Gastroesophageal sphincter (tissue), 4 donors: ENCODE results near the gene TK2. TPM values are rescaled to one million over a fixed set of nuclear protein-coding genes. Genes with fewer than 3 reads are reported as not detected.

Experiments
- ATAC-seq: fragments of 150-250 bp; one replicate; pipeline ENCODE4 v1.9.1; 2016; ENCODE audit warnings: mild to moderate bottlenecking, moderate library complexity
- H3K27ac ChIP-seq, 4 donors: fragments of 200-600 bp; sonication (generic) in 3 of 4; 1 replicate in 3 of 4; 2 replicates in 1 of 4; pipeline ENCODE4 v1.5.1; 2016 to 2019
- H3K27me3 ChIP-seq: fragments of 200-600 bp; sonication (generic); one replicate; pipeline ENCODE4 v1.5.1; 2019
- H3K36me3 ChIP-seq, 2 donors: fragments of 200-600 bp; sonication (generic); one replicate each; pipeline ENCODE4 v1.5.1; 2019; ENCODE audit warnings: control low read depth in 1 of 2
- H3K4me1 ChIP-seq, 3 donors: fragments of 200-600 bp; sonication (generic); 1 replicate in 2 of 3; 2 replicates in 1 of 3; pipeline ENCODE4 v1.5.1; 2016 to 2019; ENCODE audit warnings: control low read depth in 2 of 3
- H3K4me3 ChIP-seq, 2 donors: fragments of 200-600 bp; sonication (generic); one replicate each; pipeline ENCODE4 v1.5.1; 2019; ENCODE audit warnings: mild to moderate bottlenecking in 1 of 2, moderate library complexity in 1 of 2
- H3K9me3 ChIP-seq, 3 donors: fragments of 200-600 bp; sonication (generic); one replicate each; pipeline ENCODE4 v1.5.1; 2017 to 2019; ENCODE audit warnings: control low read depth in 2 of 3
- CTCF ChIP-seq, 4 experiments: fragments of 200-600 bp in 2 of 4; fragments of 450-650 bp in 2 of 4; sonication (generic) in 1 of 4; IDR thresholded peaks; one replicate each; pipeline ENCODE4 v1.5.1; 2017 to 2019; ENCODE audit warnings: antibody characterized with exemption in 4 of 4, mild to moderate bottlenecking in 2 of 4, moderate library complexity in 2 of 4
- EP300 ChIP-seq: sonication (generic); formaldehyde crosslinking; IDR thresholded peaks from one replicate; pipeline ENCODE4 v1.6.1; 2017; ENCODE audit warnings: antibody characterized with exemption, mild to moderate bottlenecking
- POLR2A ChIP-seq, 2 donors: fragments of 450-650 bp; IDR thresholded peaks; one replicate each; pipeline ENCODE4 v1.6.1; 2017; ENCODE audit warnings: antibody characterized with exemption in 2 of 2, mild to moderate bottlenecking in 2 of 2, moderate library complexity in 1 of 2
- POLR2AphosphoS5 ChIP-seq: sonication (generic); formaldehyde crosslinking; IDR thresholded peaks from one replicate; pipeline ENCODE4 v1.6.1; 2017; ENCODE audit warnings: antibody characterized with exemption
- WGBS, 2 donors: methylation state at CpG; one replicate each; pipeline ENCODE4 v1.1.5; 2018; ENCODE audit warnings: low coverage in 1 of 2; 5-methylcytosine and 5-hydroxymethylcytosine counted together
- total RNA-seq, 4 donors: library from RNA; depleted of rRNA; stranded (reverse); fragments of >200 nt; gene quantifications; one replicate each; pipeline ENCODE4 v1.1.0, GENCODE V29; 2016

The TK2 gene
- total RNA-seq, 4 donors from 2014 or later: 32.7 to 42.8 (median 37.0) TPM

DNA sequence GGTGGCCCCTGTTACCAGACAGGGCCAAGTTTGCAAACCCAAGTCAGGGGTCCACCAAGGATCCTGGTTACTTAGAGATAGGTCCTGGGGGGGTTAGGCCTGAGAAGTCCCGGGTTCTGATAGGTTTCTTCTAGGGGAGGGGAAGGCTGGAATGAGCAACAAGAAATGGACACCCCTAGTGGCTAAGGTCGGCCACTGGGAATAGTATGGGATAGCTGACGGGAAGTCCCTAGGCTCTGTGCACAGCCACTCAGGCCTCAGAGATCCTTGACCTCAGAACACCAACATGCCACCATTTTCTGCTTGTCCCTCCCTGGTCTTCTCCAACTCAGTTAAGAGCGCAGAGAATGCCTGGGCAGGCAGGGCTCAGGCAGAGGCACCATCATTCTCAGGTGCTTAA, 13.4 kb downstream of the TK2 start:
- peaks cover 0 to 97% of the 10 kb centered on the region in 2 donors for H3K36me3 ChIP-seq
- H3K27me3 ChIP-seq: no peaks in the 10 kb centered on the region
- no peak for ATAC-seq
- no peak overlapping the region for H3K27ac ChIP-seq
- TF ChIP-seq CTCF (IDR thresholded peaks at IDR 0.05) (no peak), POLR2AphosphoS5 (no peak), POLR2A (IDR thresholded peaks at IDR 0.05) (no peak)
- 80% methylated on average over 1 of the region's 4 CpGs; no CpG with 5 or more reads in 1 of the 2 donors for WGBS, 2 donors
- no peaks in the 10 kb centered on the region for H3K4me1 ChIP-seq
- H3K9me3 ChIP-seq: no peaks in the 10 kb centered on the region
- no peak overlapping the region for H3K4me3 ChIP-seq

- no peak for TF ChIP-seq EP300
- no peak for TF ChIP-seq POLR2A (IDR thresholded peaks at IDR 0.05)
- no peak for TF ChIP-seq POLR2AphosphoS5
- TF ChIP-seq CTCF (IDR thresholded peaks at IDR 0.05): no peak
- Histone ChIP-seq H3K36me3 (peaks cover 0 to 98% of the 10 kb centered on the region in 2 donors), H3K9me3 (no peaks in the 10 kb centered on the region), H3K4me1 (no peaks in the 10 kb centered on the region), H3K27ac (no peak overlapping the region), H3K4me3 (no peak overlapping the region), H3K27me3 (no peaks in the 10 kb centered on the region)
- WGBS, 2 donors: 88 to 92% methylated on average over 1 of the region's 1 CpG
- ATAC-seq: no peak
Measured at GRCh38 chr16:66534376-66534799, 15.5 kb downstream of the TK2 start.

- no peaks in the 10 kb centered on the region for H3K27me3 ChIP-seq
- H3K4me3 ChIP-seq: no peak overlapping the region
- H3K27ac ChIP-seq: no peak overlapping the region
- H3K9me3 ChIP-seq: no peaks in the 10 kb centered on the region
- TF ChIP-seq POLR2AphosphoS5 (no peak), CTCF (IDR thresholded peaks at IDR 0.05) (no peak), EP300 (no peak), POLR2A (IDR thresholded peaks at IDR 0.05) (no peak)
- no peak for ATAC-seq
- H3K36me3 ChIP-seq: peaks cover 0 to 100% of the 10 kb centered on the region in 2 donors
- peaks cover 0 to 4% (median 0%) of the 10 kb centered on the region in 3 donors for H3K4me1 ChIP-seq
- 75 to 90% methylated on average over 3 to 6 of the region's 6 CpGs for WGBS, 2 donors
Measured at GRCh38 chr16:66529475-66529874, 20.4 kb downstream of the TK2 start.

DNA sequence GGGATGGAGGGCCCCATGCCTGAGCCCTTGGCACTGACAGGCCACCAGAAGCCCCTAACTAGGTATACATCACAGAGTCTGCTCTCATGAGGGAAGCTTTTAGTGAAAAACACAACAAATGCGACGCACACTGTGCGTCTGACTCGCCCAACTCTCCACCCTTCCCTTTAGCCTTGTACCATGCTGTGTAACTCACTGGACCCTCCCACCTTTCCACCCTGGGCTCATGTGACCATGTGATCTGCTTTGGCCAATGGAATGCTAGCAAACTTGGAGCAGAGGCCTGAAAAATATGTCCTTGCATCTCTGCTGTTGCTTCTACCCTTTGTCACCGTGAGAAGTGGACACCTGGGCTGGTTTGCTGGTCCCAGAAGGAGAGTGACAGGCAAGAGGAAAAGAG, 21.6 kb downstream of the TK2 start:
- WGBS, 2 donors: 80 to 100% methylated on average over 1 to 4 of the region's 5 CpGs
- TF ChIP-seq POLR2A (IDR thresholded peaks at IDR 0.05) (no peak), EP300 (no peak), POLR2AphosphoS5 (no peak), CTCF (IDR thresholded peaks at IDR 0.05) (no peak)
- ATAC-seq: no peak
- H3K36me3 ChIP-seq: peaks cover 0 to 100% of the 10 kb centered on the region in 2 donors
- H3K4me3 ChIP-seq: no peak overlapping the region
- no peaks in the 10 kb centered on the region for H3K9me3 ChIP-seq
- no peak overlapping the region for H3K27ac ChIP-seq
- H3K4me1 ChIP-seq: peaks cover 0 to 16% (median 5%) of the 10 kb centered on the region in 3 donors
- H3K27me3 ChIP-seq: no peaks in the 10 kb centered on the region

DNA sequence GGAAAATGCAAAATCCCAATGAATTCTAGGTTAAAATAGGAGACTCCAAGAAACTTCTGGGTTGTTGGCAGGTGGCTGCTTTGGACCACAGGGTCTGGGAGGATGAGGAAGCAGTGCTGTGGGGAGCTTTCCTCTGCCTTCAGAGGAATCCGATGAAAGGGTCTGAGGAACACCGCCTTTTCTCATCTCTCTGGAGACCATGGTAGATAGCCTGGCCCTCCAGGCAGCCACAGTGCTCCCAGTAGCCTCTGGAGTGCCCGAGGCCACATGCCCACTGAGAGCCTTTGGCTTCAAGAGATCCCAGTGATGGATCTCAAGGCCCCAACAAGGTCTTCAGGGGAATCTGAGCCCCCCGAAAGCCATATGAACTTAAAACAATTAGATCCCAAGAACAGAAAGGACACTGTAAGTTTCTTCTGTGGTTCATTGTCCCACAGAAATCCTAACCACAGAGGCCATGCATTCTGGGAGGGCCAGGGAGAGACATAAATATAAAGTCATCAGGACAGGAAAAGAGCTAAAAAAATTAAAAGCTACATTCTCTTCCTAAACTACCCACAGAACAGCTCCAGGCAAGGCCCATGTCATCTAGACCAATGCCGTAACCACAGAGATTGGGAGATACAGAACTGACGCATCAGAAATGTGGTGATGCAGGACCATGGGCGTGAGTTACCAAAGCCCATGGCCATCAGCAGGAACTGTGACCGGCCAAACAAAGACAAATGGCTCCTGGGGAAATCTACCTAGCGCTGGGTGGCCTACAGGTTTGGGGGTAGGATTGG, 24.3 kb downstream of the TK2 start:
- ATAC-seq: no peak
- H3K4me3 ChIP-seq: no peak overlapping the region
- TF ChIP-seq CTCF (IDR thresholded peaks at IDR 0.05) (no peak), EP300 (no peak), POLR2AphosphoS5 (no peak), POLR2A (IDR thresholded peaks at IDR 0.05) (no peak)
- H3K36me3 ChIP-seq: peaks cover 0 to 89% of the 10 kb centered on the region in 2 donors
- no peaks in the 10 kb centered on the region for H3K9me3 ChIP-seq
- H3K27me3 ChIP-seq: no peaks in the 10 kb centered on the region
- peak overlapping the region in 2 of 4 donors; percentile 44 to 83 for H3K27ac ChIP-seq
- WGBS, 2 donors: 82 to 93% methylated on average over 5 to 7 of the region's 9 CpGs
- peaks cover 0 to 41% (median 20%) of the 10 kb centered on the region in 3 donors for H3K4me1 ChIP-seq
